GM19395 (cell line): ENCODE results near the gene SUCLA2.

ENCODE experiments used
- ATAC-seq: cut with Tn5 transposase; IDR thresholded peaks from one replicate; pipeline ENCODE4 v1.9.1; 2021; ENCODE audit warnings: mild to moderate bottlenecking, moderate library complexity; ENCODE audit not compliant: unreplicated experiment

The SUCLA2 gene

GRCh38 chr13:47904241-47904640 lies 96.8 kb downstream of the SUCLA2 start:
- no peak for ATAC-seq

GRCh38 chr13:47903836-47904235 lies 97.2 kb downstream of the SUCLA2 start:
- no peak for ATAC-seq

GRCh38 chr13:47901441-47901840 lies 99.6 kb downstream of the SUCLA2 start:
- ATAC-seq, result no peak

DNA sequence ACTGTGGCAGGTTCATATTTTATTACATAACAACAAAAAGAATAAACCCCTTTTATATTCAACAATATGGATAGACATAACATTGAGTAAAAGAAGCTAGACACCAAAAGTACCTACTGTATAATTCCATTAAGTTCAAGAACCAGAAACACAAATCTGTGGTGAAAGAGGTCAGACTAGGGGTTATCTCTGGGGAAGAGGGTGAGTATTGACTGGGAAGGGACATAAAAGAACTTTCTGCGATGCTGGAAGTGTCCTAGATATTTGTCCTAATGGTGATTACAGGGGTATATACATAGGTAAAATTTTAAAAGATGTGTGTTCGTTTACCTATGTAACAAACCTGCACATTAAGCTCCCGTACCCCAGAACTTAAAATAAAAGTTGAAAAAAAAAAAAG lies 103.0 kb downstream of the SUCLA2 start:
- ATAC-seq, result no peak

DNA sequence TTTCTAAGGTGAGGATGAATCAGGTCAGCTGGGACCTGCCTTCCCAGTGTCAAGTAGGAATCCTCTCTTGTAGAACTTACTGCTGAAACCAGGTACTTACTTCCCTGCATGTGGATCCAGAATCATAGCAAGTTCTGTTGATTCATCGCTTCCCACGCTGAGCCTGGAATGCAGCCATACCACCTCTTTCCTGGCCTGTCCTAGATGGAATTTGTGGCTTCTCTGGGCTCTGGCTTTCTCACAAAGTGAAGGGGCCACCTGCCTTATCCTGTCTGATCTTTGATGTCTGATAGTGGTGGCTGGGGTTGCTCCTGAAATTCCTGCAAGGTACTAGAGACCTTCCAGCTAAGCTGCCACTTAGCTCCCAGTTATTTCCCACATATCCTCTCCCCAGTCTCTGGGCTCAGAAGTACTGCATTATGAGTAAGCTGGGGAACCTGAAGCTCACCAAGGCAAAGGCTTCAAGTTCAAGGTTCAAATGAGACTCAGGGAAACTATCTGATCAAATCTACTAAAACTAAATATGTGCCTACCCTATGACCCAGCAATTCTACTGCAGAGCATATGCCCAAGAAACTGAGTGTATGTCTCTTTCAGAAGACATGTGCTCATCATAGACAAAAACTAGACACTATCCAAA lies 103.5 kb downstream of the SUCLA2 start:
- ATAC-seq, result no peak

- no peak for ATAC-seq
Observed at GRCh38 chr13:47896546-47896945, 104.5 kb downstream of the SUCLA2 start.

DNA sequence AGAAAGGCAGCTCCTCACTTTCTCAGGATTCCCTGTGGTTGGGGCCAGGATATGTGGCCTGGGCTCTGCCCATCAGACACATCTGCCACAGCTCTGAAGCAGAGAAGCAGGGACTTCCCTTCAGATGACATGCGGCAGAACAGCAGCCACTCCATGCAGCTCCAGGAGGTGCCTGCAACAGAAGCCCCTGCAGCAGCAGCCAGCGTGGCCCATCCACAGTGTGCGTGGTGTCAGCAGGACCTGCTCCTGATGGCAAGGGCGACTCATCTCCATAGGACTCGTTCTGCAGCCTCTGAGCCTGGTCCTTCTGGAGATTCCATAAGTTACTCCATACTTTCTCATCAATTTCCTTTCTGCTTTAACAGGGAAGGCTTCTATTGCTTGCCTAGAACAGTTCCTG lies 105.0 kb downstream of the SUCLA2 start:
- ATAC-seq, result no peak

- no peak for ATAC-seq
Observed at GRCh38 chr13:47893527-47893926, 107.5 kb downstream of the SUCLA2 start.
